Measurements from ENCODE around the gene ATP4A.

ATP4A gene

DNA sequence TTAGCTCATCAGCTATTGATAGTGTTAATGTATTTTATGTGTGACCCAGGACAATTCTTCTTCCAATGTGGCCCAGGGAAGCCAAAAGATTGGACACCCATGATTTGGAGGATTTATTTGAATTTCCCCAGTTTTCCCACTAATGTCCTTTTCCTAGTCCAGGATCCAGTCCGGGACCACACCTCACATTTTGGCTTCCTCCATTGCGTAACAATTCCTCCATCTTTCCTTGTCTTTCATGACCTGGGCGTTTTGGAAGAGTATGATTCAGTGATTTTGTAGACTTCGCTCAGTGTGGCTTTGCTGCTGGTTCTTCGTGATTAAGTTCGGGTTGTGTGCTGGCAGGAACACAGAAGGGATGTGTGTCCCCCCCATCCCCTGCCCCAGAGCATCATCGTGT, 3.3 kb upstream of the ATP4A start:
- in situ Hi-C loops (cut with MboI; ENCODE audit: low sequenced_read_pairs): no loop called here

DNA sequence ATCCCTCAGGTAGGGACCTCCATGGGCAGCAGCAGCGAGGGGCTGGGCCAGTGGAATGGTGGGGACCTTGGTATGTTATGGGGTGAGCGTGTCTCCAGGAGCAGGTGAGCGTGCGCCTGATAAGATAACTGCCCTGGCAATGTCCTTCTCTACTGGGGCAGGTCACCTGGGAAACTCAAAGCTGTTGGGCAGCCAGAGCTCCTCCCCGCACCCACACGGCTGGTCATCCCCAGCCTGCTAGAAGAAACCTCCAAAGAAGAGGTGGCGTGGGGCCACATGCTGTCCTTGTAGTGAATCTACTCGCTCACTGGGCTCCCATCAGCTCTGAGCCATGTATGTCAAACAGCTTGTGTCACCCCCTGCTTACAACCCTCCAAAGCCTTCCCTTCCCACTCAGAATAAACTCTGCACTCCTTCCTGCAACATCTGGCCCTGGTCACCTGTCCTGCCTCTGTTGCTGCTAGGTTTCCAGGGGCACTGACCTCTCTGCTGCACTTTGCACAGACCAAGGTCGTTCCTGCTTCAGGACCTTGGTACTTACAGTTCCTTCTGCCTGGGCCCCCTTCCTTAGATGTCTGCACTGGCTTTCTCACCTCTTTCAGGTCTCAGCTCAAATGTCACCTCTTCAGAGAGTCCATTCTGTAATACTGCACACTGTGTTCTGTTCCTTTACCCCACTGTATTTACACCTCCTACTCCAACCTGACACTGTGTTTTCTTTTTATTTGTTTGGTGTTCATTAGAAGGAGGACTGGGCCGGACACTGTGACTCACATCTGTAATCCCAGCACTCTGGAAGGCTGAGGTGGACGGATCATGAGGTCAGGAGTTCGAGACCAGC, 1.8 kb upstream of the ATP4A start:
- in situ Hi-C loops (cut with MboI; ENCODE audit: low sequenced_read_pairs): no loop called here

DNA sequence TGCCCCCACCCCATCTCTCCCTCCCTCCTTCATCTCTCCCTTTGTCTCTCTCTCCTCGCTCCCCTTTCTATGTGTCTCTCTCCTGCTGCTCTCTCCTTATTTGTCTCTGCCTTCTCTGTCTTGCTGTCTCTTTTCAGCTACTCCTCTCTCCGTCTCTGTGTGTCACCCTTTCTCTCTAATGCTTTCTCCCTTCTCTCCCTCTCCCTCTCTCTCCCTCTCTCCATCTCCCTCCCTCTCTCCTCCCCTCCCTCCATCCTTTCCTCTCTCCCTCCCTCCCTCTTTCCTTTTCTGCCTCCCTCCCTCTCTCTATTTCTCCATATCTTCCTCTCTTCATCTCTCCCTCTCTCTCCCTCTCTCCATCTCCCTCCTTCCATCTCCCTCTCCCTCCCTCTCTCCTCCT, 682 bp downstream of the ATP4A start:
- in situ Hi-C loops (cut with MboI; ENCODE audit: low sequenced_read_pairs): no loop called here

DNA sequence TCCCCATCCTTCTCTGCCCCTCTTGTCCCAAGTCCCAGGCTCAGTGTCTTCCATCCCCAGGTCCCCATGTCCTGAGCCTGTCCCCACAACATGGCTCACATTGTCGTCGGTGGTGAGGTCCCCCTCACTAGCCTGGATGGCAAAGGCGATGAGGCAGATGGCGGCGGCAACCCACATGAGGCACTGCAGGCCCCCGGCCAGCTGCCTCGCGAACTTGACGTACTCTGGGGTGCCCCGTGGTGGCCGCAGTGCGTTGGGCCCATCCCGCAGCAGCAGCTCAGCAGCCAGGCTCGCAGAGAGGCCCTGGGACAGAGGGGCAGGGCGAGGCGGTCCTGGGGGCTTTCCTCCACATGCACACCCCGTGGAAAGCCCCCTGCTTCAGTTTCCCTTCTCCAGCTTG, 1.1 kb downstream of the ATP4A start:
- in situ Hi-C loops (cut with MboI; ENCODE audit: low sequenced_read_pairs): no loop called here

DNA sequence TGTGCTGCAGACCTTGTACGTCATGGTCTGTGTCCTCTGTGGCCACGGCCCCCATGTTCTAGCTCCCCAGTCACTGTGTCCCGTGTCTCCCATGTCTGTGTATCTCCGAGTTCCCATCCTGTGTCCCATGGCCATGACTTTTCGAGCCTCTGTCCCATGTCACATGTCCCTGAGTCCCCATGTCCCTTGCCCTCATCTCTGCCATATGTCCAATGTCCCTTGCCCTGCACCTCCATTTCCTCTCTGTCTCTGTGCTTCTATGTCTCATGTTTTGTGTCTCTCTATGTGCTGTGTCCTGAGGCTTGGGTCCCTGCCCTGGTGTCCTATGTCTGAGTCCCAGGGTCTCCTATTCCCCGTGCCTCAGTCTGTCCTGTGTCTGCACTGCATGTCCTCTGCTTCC, 2.0 kb downstream of the ATP4A start:
- in situ Hi-C loops (cut with MboI; ENCODE audit: low sequenced_read_pairs): no loop called here

DNA sequence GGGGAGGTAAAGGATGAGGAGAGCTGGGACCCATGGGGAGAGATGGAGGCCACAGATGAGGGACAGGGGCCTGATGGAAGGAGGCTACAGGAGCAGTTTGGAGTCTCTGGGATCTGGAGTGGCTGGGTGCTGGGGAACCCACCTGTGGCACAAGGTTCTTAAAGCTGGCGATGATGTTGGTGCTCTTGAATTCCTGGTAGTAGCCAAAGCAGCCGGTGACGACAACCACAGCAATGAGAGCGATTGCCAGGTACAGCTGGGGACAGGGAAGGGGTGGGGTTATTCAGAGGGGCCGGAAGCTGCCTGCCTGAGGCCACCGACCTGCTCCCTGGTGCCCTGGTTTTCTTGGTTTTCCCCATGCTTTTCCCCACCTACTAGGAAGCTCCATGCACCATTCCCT, 2.8 kb downstream of the ATP4A start:
- in situ Hi-C loops (cut with MboI; ENCODE audit: low sequenced_read_pairs): no loop called here

DNA sequence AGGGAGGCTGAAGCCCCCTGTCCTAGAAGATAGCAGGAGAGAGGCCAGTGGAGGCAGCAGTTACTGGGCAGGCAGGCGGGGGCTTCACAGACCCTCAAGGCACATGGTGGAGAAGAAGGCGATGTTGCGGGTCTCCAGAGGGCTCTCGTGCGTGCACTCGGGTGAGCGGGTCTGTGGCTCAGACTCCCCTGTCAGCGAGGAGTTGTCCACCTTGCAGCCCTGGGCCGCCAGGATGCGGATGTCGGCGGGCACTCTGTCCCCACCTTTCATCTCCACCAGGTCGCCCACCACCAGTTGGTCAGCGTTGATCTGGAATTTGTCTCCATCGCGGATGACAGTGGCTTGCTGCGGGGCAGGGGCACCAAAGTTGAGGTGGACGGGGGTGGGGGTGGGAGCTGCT, 3.2 kb downstream of the ATP4A start:
- in situ Hi-C loops (cut with MboI; ENCODE audit: low sequenced_read_pairs): no loop called here

DNA sequence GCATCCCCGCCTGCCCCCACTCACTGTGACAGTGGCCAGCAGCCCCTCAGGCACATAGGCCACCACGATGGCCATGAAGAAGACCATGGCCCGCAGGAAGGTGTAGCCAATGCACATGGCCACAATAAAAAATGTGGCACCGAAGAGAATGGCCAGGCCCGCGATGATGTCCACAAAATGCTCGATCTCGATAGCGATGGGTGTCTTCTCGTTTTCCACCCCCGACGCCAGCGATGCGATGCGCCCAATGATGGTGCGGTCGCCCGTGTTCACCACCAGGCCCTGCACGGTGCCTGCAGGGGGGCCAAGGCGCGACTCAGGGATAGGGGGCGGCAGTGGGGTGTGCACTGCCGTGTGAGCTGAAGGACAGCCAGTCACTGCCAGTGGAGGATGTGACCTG, 3.7 kb downstream of the ATP4A start:
- in situ Hi-C loops (cut with MboI; ENCODE audit: low sequenced_read_pairs): no loop called here

DNA sequence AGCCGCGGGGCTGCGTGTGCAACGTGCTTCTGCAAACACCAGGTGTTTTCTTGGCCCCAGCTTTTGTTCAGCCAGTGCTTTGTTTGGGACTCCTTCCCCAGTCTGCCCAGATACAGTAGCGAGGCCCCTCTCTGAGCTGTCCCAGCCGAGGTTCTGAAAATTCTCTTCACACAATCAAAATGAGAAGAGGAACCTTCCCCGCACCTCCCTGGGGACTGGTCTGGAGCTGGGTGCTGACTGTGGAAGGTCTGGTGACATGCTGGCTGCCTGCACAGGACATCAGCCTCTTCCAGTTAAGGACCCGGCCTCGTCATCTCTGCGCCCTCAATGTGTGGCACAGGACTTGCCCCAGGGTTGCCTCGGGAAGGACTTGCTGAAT, 4.2 kb downstream of the ATP4A start:
- in situ Hi-C loops (cut with MboI; ENCODE audit: low sequenced_read_pairs): no loop called here

DNA sequence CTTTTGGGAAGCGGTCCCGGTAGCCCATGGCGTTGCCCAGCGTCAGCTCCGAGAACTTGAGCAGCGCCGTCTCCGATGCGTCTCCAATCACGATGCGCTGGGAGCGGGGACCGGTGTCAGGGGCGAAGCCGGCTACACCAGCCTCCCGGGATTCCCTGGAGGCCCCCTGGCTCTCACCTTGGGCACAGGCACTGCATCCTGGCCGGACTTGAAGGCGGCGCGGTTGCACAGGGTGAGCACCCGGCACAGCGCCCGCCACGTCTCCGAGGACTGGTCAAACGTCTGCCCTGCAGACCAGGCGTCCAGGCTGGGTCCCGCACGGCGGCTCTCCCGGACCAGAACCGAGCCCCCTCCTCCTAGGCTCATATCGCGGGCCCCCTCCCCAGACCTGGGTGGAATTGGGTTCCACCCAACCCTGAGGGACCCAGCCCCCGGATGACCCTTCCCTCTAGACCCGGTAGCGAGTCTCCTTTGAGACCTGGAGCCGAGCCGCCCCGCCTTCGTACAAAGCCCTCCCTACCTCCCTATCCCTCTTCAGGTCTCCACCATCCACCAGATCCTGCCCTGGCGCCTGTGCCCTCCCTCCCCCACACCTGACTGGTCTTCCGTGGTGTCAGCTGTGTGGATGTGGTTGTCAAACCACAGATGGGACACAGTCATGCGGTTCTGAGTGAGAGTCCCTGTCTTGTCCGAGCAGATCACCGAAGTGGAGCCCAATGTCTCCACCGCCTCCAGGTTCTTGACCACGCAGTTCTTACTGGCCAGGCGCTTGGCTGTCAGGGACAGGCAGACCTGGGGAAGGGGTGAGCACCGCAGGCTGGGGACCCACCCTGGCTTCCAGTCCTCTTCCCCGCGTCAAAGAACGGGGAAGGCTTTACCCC, 4.8 kb downstream of the ATP4A start:
- in situ Hi-C loops (cut with MboI; ENCODE audit: low sequenced_read_pairs): no loop called here

DNA sequence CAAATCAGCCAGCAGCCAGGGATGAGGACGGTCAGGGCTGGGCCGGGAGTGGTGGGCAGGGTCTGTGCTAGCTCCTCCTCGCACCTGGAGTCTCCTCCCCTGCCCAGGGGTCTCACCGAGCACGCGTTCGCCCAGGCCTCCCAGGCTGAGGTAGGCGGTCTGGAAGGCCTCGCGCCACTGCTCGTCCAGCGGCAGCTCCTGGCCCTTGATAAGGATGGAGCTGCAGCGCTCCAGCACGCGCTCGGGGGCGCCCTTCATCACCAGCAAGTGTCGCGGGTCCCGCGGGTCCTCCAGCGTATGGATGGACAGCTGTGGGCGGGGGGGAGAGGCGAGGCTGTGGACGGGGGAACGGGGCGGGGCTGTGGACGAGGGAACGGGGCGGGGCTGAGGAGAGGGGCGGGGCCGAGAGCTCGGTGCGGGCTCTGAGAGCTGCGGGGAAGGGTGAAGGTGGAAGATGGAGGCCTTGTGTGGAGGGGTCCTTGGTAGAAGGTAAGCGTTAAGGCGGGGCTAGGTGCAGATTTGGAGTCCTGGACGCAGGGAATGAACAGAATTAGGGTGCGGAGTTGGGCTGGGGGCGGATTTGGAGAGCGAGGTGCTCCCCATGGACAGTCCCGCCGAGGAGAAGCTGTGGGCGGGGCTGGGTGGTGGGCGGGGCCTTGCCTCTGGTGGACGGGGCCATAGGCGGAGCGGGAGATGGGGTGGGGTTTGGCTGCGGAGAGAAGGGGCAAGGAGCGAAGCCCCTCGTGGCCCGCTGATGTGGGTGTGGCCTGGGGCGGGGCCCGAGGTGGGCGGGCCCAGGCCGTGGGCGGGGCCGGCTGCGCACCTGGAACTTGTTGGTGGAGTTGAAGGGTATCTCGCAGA, 5.7 kb downstream of the ATP4A start:
- in situ Hi-C loops (cut with MboI; ENCODE audit: low sequenced_read_pairs): no loop called here

DNA sequence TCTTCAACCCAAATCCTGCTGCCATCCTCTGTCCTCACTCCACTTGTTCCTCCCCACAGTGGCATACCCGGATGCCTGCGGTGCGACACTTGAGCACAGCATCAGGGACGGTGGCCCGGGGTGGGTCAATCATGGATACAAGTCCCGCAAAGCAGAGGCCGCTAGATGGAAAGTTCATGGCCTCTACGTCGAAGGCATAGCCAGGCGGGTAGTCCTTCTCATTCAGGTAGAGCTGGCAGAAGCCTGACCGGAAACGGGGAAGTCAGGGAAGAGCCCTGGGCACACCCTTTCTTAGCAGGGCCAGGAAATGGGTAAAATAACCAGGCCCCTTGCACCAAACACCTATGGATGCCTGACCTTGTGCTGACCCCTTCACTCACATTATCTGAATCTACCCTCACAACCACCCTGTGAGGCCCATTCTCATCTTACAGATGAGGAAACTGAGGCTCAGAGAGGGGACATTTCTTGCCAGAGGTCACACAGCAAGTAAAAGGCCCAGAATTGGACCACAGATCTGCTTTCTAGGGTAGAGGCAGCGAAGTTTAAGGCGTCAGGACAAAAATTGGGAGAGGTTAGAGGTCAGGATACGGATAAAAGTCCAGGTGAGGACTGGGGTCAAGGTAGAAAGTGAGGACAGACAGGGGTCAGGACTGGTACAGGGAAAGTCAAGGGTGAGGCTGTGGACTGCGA, 6.5 kb downstream of the ATP4A start:
- in situ Hi-C loops (cut with MboI; ENCODE audit: low sequenced_read_pairs): no loop called here

DNA sequence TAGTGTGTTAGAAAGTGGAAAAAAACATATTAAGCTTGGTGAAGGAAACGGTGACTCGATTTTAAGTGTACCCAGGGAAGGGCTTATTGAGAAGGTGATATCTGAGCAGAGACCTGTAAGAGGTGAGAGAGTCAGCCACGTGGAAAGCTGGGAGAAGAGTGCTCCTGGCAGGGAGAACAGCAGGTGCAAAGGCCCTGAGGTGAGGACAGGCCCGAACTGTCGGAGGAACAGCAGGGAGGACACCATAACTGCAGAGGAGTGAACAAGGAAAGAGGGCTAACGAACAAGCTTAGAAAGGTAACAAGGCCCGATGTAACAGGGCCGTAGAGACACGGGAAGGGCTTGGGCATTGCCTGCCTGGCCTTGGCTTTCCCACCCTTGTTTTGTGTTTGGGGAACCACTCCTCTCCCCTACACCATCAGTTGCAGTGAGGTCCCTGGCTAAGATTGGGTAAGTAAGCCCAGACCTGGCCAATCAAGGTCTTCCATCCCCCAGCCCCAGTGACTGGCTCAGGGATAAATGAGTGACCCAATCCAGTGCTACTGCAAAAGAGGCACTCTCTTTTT, 7.3 kb downstream of the ATP4A start:
- in situ Hi-C loops (cut with MboI; ENCODE audit: low sequenced_read_pairs): no loop called here

DNA sequence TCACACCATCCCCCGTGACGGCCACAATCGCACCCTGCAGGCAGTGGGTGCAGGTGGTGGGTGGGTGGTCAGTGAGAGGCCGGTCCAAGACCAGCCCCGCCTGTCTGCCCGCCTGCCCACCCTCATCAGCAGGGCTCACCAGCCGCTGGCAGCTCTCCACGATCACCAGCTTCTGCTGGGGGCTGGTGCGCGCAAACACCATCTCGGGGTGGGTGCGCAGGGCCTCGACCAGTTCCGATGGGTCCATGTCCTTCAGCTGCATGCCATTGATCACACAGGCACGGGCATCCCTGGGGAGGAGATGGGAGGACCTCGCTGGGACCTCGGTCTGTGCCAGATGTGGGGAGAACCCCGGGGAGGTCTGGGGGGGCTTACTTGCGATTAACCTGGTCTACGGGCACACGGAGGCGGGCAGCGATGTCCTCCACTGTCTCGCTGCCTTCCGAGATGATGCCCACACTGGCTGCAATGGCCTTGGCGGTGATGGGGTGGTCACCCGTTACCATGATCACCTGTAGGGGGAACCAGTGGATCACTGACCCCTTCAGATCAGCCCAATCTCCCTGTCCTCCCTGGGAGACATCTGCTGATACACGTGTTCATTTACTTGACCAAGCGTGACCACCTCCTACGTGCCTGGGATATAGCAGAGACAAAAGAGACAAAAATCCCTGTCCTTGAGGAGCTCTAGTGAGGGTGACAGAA, 8.0 kb downstream of the ATP4A start:
- in situ Hi-C loops (cut with MboI; ENCODE audit: low sequenced_read_pairs): no loop called here

DNA sequence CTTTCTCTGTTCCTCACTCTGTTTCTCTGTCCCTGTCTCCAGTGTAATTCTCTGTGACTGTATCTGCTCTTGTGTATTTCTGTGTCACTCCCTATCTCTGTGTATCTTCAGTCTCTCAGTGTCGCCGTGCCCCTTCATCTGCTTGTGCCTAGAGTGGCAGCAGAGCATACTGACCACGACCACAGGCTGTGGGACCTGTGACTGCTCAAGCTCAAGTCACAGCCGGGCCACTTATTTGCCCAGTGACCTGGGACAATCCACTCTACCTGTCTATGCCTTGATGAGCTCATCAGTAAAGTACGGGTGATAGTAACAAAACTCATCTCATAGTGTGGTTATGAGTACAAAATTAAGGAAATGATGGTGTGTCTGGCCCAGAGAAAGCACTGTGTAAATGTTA, 9.4 kb downstream of the ATP4A start:
- in situ Hi-C loops (cut with MboI; ENCODE audit: low sequenced_read_pairs): no loop called here

DNA sequence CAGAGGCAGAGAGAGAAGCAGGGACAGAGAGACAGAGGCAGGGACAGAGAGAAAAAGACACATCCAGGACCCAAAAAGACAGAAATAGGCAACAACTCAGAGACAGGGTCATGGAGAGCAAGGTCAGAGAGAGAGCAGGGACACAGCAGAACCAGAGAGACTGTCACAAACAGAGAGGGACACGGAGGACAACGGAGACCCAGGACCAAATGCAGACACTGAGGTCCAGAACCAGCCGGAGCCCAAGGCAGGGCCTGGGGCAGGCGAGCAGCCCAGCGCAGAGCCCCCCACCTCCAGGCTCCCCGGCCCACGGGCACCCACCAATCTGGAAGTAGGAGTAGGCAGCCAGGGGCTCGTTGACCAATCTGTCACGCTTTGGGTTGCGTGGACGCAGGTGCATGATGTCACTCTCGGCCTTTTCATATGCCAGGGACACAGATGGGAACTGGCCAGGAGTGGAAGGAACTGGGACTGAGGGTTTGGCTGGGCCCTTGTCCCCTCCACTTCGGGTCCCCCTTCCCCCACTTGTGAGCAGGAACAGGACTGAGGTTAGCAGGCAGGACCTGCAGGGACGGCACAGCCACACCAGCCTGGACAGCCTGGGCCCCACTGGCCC, 10.0 kb downstream of the ATP4A start:
- in situ Hi-C loops (cut with MboI; ENCODE audit: low sequenced_read_pairs): no loop called here

DNA sequence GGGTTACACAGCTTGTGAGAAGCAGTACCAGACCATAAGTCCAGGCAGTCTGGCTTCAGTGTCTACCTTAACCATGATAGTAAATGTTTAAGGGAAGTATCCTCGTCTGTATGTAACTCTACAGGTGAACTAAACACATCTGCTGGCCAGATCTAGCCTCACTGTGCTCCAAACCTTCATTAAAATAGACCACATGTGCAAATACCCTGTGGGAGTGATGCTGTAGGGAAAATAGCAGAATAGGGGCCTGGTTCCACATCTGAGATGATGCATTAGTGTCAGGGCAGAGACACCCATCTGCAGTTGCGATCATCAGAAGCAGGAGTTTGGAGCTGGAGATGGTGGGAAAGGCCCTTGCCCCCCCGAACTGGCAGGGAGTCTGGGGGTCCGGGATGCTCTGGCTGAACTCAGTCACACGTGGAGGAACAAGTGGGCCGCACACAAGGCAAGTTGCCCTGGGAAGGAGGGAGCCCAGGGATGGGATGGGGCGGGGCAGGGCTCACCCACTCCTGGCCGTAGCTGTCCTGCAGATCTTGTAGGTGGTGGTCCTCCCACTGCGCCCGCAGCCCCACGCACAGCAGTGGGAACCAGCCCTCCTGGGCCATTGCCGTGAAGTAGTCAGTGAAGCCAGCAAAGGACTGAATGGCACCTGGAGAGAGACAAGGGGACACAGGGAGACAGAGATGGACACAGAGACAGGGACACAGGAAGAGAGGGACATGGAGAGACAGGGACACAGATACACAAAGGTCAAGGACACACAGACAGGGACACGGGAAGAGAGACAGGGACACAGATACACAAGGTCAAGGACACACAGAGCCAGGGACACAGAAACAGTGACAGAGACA, 10.7 kb downstream of the ATP4A start:
- in situ Hi-C loops (cut with MboI; ENCODE audit: low sequenced_read_pairs): no loop called here

DNA sequence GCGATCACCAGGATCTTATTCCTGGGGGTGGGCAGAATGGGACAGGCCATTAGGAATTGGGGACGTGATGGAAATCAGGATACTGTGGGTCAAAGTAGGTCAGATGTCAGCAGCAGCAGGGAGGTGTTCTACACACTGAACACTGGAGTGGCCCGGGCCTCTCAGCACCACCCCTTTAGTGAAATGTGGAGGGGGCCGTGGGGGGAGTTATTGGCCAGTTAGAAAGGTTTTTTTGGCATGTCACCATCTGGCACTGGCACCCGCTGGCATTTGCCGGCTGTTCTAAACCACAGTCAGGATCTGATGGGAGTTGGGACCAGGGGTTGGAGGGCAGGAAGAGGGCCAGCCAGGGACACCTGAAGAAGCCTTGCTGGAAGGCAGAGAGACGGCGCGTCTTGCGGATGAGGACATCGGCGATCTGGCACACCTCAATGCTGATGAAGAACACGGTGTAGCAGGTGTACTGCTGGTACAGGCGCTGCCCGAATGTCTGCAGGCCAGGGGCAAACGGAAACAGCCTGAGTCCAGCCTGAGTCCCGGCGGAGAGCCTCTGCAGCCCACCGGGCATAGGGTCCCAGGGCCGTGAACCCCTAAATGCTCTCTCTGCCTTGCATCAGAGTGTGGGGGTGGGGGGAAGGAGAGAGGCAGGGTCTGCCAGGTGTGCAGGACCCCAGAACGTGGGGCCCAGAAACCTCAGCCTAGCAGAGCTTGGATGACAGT, 12.2 kb downstream of the ATP4A start:
- in situ Hi-C loops (cut with MboI; ENCODE audit: low sequenced_read_pairs): no loop called here
